HCT116 (cell line): ENCODE data around the gene RIN3. TPM values are rescaled to one million over a fixed set of nuclear protein-coding genes. Genes with fewer than 3 reads are reported as not detected.

Source experiments
- ATAC-seq: fragments of 200-7000 bp; cut with Tn5 transposase; 2 replicates; pipeline ENCODE4 v1.9.1; 2020; ENCODE audit warnings: mild to moderate bottlenecking, moderate library complexity
- BruUV-seq: library from RNA; stranded (reverse); fragments of 400-500 nt; replicated peaks from 2 replicates; lab custom pipeline; 2021; lab: Mats Ljungman, UMichigan
- CTCF ChIA-PET: fragments of 300-600 bp; sonication (Branson Sonifier 250); formaldehyde crosslinking; loops from one replicate; lab custom pipeline; 2021; ENCODE audit warnings: antibody characterized with exemption; lab: Charles Lee
- POLR2A ChIA-PET: fragments of 300-600, 350-600 bp; sonication (Branson Sonifier 250); formaldehyde crosslinking; loops from one replicate; lab custom pipeline; 2021; ENCODE audit warnings: antibody characterized with exemption; lab: Charles Lee
- RAD21 ChIA-PET, 2 experiments: fragments of 300-600 bp; sonication (Branson Sonifier 250); formaldehyde crosslinking; loops; one replicate each; lab custom pipeline; 2023; ENCODE audit warnings: low total read pairs in 2 of 2; ENCODE audit not compliant: uncharacterized antibody in 2 of 2, unreplicated experiment in 2 of 2, low non-redundant PET in 1 of 2; lab: Charles Lee
- DNase-seq: peaks from one replicate; pipeline ENCODE4 v3.0.0-alpha.2; 2010; ENCODE audit warnings: low read depth, low spot score
- H2AFZ ChIP-seq: fragments of 200-600 bp; shearing (Covaris generic), sonication (generic); 2 replicates; pipeline ENCODE4 v1.6.1; 2017; ENCODE audit warnings: low read depth, mixed run types, mixed read lengths, antibody characterized with exemption, low read length; ENCODE audit not compliant: poor library complexity, severe bottlenecking
- H3K27ac ChIP-seq: 2 replicates; pipeline ENCODE4 v1.5.1; 2012; ENCODE audit warnings: low read depth, low read length
- H3K27me3 ChIP-seq: fragments of 200-600 bp; sonication (generic); 2 replicates; pipeline ENCODE4 v1.6.1; 2016; ENCODE audit warnings: mixed run types, low read length, mixed read lengths; ENCODE audit not compliant: insufficient read depth
- H3K36me3 ChIP-seq, 2 experiments: fragments of 200-500 bp in 1 of 2; fragments of 200-600 bp in 1 of 2; sonication (Bioruptor generic) in 1 of 2; sonication (generic) in 1 of 2; 2 replicates each; pipeline versions ENCODE4 v1.5.1 to v1.6.1; 2014 to 2016; ENCODE audit warnings: low read length in 2 of 2, inconsistent platforms in 1 of 2, mixed read lengths in 1 of 2, mixed run types in 1 of 2; ENCODE audit not compliant: insufficient read depth in 2 of 2, control insufficient read depth in 1 of 2
- H3K4me1 ChIP-seq, 2 experiments: fragments of 200-600 bp in 1 of 2; sonication (generic) in 1 of 2; 2 replicates each; pipeline versions ENCODE4 v1.5.1 to v1.6.1; 2012 to 2017; ENCODE audit warnings: low read length in 2 of 2, inconsistent platforms in 1 of 2, mild to moderate bottlenecking in 1 of 2, mixed read lengths in 1 of 2, mixed run types in 1 of 2, moderate library complexity in 1 of 2; ENCODE audit not compliant: insufficient read depth in 2 of 2, control insufficient read depth in 1 of 2
- H3K4me2 ChIP-seq: fragments of 200-600 bp; sonication (generic); 2 replicates; pipeline ENCODE4 v1.6.1; 2017; ENCODE audit warnings: mixed run types, low read length, mixed read lengths
- H3K4me3 ChIP-seq, 2 experiments: fragments of 200-600 bp in 1 of 2; sonication (generic) in 1 of 2; replicated peaks in 1 of 2; 2 replicates each; pipeline ENCODE4 v1.5.1; 2011 to 2016; ENCODE audit warnings: low read length in 2 of 2, control low read depth in 1 of 2, low read depth in 1 of 2, mild to moderate bottlenecking in 1 of 2, mixed read lengths in 1 of 2, mixed run types in 1 of 2
- H3K79me2 ChIP-seq: fragments of 200-600 bp; sonication (generic); 2 replicates; pipeline ENCODE4 v1.6.1; 2017; ENCODE audit warnings: mild to moderate bottlenecking, mixed run types, low read length, moderate library complexity, mixed read lengths; ENCODE audit not compliant: insufficient read depth
- H3K9ac ChIP-seq: fragments of 200-600 bp; sonication (generic); 2 replicates; pipeline ENCODE4 v1.6.1; 2016; ENCODE audit warnings: low read length, mixed read lengths
- H3K9me2 ChIP-seq: fragments of 200-600 bp; sonication (generic), shearing (Covaris generic); 2 replicates; pipeline ENCODE4 v1.6.1; 2017; ENCODE audit warnings: mixed run types, mild to moderate bottlenecking, moderate library complexity; ENCODE audit not compliant: insufficient read depth
- H3K9me3 ChIP-seq, 2 experiments: fragments of 200-500 bp in 1 of 2; fragments of 200-600 bp in 1 of 2; sonication (Bioruptor generic) in 1 of 2; sonication (generic) in 1 of 2; 2 replicates each; pipeline ENCODE4 v1.6.1; 2014 to 2017; ENCODE audit warnings: low read length in 2 of 2, mixed read lengths in 2 of 2, inconsistent platforms in 1 of 2, low read depth in 1 of 2, mild to moderate bottlenecking in 1 of 2, mixed run types in 1 of 2, moderate library complexity in 1 of 2; ENCODE audit not compliant: control insufficient read depth in 1 of 2, insufficient read depth in 1 of 2
- H4K20me1 ChIP-seq: fragments of 200-600 bp; sonication (generic), shearing (Covaris generic); 2 replicates; pipeline ENCODE4 v1.6.1; 2017; ENCODE audit warnings: mixed run types, mild to moderate bottlenecking, moderate library complexity; ENCODE audit not compliant: insufficient read depth
- CBX3 ChIP-seq: IDR thresholded peaks from 2 replicates; pipeline ENCODE4 v1.6.1; 2012; ENCODE audit warnings: low read depth
- CEBPB ChIP-seq: IDR thresholded peaks from 2 replicates; pipeline ENCODE4 v1.6.1; 2012; ENCODE audit warnings: low read depth
- ELF1 ChIP-seq: IDR thresholded peaks from 2 replicates; pipeline ENCODE4 v1.6.1; 2012; ENCODE audit warnings: low read depth, borderline replicate concordance
- FOSL1 ChIP-seq: IDR thresholded peaks from 2 replicates; pipeline ENCODE4 v1.6.1; 2012; ENCODE audit warnings: low read depth
- JUND ChIP-seq: IDR thresholded peaks from 2 replicates; pipeline ENCODE4 v1.6.1; 2012
- POLR2AphosphoS5 ChIP-seq: IDR thresholded peaks from 2 replicates; pipeline ENCODE4 v1.6.1; 2011; ENCODE audit warnings: mild to moderate bottlenecking, low read depth, low read length, moderate library complexity
- RAD21 ChIP-seq: IDR thresholded peaks from 2 replicates; pipeline ENCODE4 v1.6.1; 2012; ENCODE audit warnings: low read depth, mild to moderate bottlenecking
- SP1 ChIP-seq: IDR thresholded peaks from 2 replicates; pipeline ENCODE4 v1.6.1; 2012; ENCODE audit warnings: low read depth
- SRF ChIP-seq: IDR thresholded peaks from 2 replicates; pipeline ENCODE4 v1.6.1; 2012; ENCODE audit warnings: low read depth
- YY1 ChIP-seq: IDR thresholded peaks from 2 replicates; pipeline ENCODE4 v1.6.1; 2011; ENCODE audit warnings: low read length, low read depth, moderate library complexity, mild to moderate bottlenecking; ENCODE audit not compliant: insufficient replicate concordance; ENCODE audit errors: extremely low read depth
- ZBTB33 ChIP-seq: IDR thresholded peaks from 2 replicates; pipeline ENCODE4 v1.6.1; 2011; ENCODE audit warnings: mild to moderate bottlenecking, low read length, moderate library complexity; ENCODE audit not compliant: insufficient replicate concordance; ENCODE audit errors: extremely low read depth
- ZNF274 ChIP-seq: fragments of 200-500 bp; sonication (Bioruptor generic); IDR thresholded peaks from 2 replicates; pipeline ENCODE4 v1.6.1; 2014; ENCODE audit warnings: mild to moderate bottlenecking, low read depth, low read length, inconsistent platforms
- intact Hi-C: fragments of 100-400 bp; cut with micrococcal nuclease; formaldehyde crosslinking; loops from 2 replicates; pipeline ENCODE4 v1.10.0; 2022
- total RNA-seq: library from RNA; stranded (reverse); gene quantifications from one replicate; pipeline ENCODE4 v1.2.1, GENCODE V29; 2021; ENCODE audit not compliant: unreplicated experiment

The RIN3 gene
- total RNA-seq, 1 experiment from 2014 or later: 22.2 TPM

GRCh38 chr14:92625213-92625612, 111.6 kb downstream of the RIN3 start:
- DNase-seq: peak; percentile 69
- H3K4me1 ChIP-seq: peaks cover 16 to 34% of the 10 kb centered on the region in 2 experiments
- POLR2A ChIA-PET: no interaction called here

More at GRCh38 chr14:92625213-92625612, 111.6 kb downstream of the RIN3 start:
- Histone ChIP-seq H3K4me3 (peak overlapping the region in 1 of 2 experiments; percentile 33; a peak in 2 of 4 replicates), H3K79me2 (no peaks in the 10 kb centered on the region), H3K9me2 (no peaks in the 10 kb centered on the region), H3K36me3 (peaks cover 0 to 15% of the 10 kb centered on the region in 2 experiments; a peak in 1 of 4 replicates), H3K27me3 (no peaks in the 10 kb centered on the region), H3K9me3 (peaks cover 12 to 31% of the 10 kb centered on the region in 2 experiments; a peak in 3 of 4 replicates), H2AFZ (no peak overlapping the region), H3K9ac (0 out of 2 replicates have a peak overlapping the region, but pooled peaks have one; percentile 9), H3K27ac (peak overlapping the region; percentile 57; the same call in 1 of the 2 replicates), H4K20me1 (no peaks in the 10 kb centered on the region), H3K4me2 (peak overlapping the region; percentile 68)
- RAD21 ChIA-PET: no interaction called here
- TF ChIP-seq ZBTB33 (no peak), ZNF274 (no peak), CBX3 (peak; percentile 88), YY1 (peak; percentile 15), CEBPB (peak; percentile 66; the same call in 1 of the 2 replicates), SRF (0 out of 2 replicates have a peak, but pooled peaks have one; percentile 23), POLR2AphosphoS5 (peak; percentile 29; the same call in 1 of the 2 replicates), RAD21 (peak; percentile 12; the same call in 1 of the 2 replicates), FOSL1 (peak; percentile 93), JUND (peak; percentile 93), ELF1 (no peak), SP1 (peak; percentile 86)
- CTCF ChIA-PET: interaction anchor here (1.3 kb wide), 1 partner anchor 14 kb away, joined by 3 read pairs; no protein-coding TSS in a partner anchor
- intact Hi-C loops: no loop called here
- peak; percentile 92 for ATAC-seq
- BruUV-seq: no TSS peak
